Amniotic epithelial cell (primary cell): Measurements from ENCODE around the gene CWC27.
"Not testable (repeated sequence)": the region's sequence is repeated elsewhere in the genome, so short reads cannot be mapped to it uniquely, and the experiment has no call there.

Source experiments
- DNase-seq: peaks from one replicate; pipeline ENCODE4 v3.0.0-alpha.2; 2010; ENCODE audit warnings: low read depth

The CWC27 gene

GRCh38 chr5:64789457-64789856 lies 20.7 kb downstream of the CWC27 start:
- peak; percentile 85 for DNase-seq

- DNase-seq, result no peak
Observed at GRCh38 chr5:64790210-64790609, 21.5 kb downstream of the CWC27 start.

GRCh38 chr5:64792469-64792868 lies 23.7 kb downstream of the CWC27 start:
- DNase-seq, result no peak

GRCh38 chr5:64794053-64794770 lies 25.5 kb downstream of the CWC27 start:
- DNase-seq, result no peak

- DNase-seq, result no peak
Observed at GRCh38 chr5:64796301-64796700, 27.6 kb downstream of the CWC27 start.

GRCh38 chr5:64800926-64801325 lies 32.2 kb downstream of the CWC27 start:
- DNase-seq, result no peak

- no peak for DNase-seq
Observed at GRCh38 chr5:64806537-64806936, 37.8 kb downstream of the CWC27 start.

GRCh38 chr5:64807520-64807919 lies 38.8 kb downstream of the CWC27 start:
- DNase-seq, result peak; percentile 71

GRCh38 chr5:64811050-64811640 lies 42.4 kb downstream of the CWC27 start:
- DNase-seq, result peak; percentile 74

- DNase-seq, result no peak
Observed at GRCh38 chr5:64814073-64814472, 45.3 kb downstream of the CWC27 start.

GRCh38 chr5:64818245-64818644 lies 49.5 kb downstream of the CWC27 start:
- no peak for DNase-seq

- not testable (repeated sequence) for DNase-seq
Observed at GRCh38 chr5:64819345-64819744, 50.6 kb downstream of the CWC27 start.

- DNase-seq, result no peak
Observed at GRCh38 chr5:64822320-64822719, 53.6 kb downstream of the CWC27 start.

GRCh38 chr5:64826541-64826940 lies 57.8 kb downstream of the CWC27 start:
- DNase-seq, result no peak

GRCh38 chr5:64827703-64828102 lies 59.0 kb downstream of the CWC27 start:
- peak; percentile 75 for DNase-seq

GRCh38 chr5:64830650-64831049 lies 61.9 kb downstream of the CWC27 start:
- not testable (repeated sequence) for DNase-seq

- DNase-seq, result no peak
Observed at GRCh38 chr5:64831996-64832395, 63.3 kb downstream of the CWC27 start.

GRCh38 chr5:64834037-64834436 lies 65.3 kb downstream of the CWC27 start:
- DNase-seq, result peak; percentile 70

- peak; percentile 79 for DNase-seq
Observed at GRCh38 chr5:64834611-64835010, 65.9 kb downstream of the CWC27 start.

GRCh38 chr5:64835266-64835665 lies 66.5 kb downstream of the CWC27 start:
- no peak for DNase-seq

GRCh38 chr5:64836190-64836755 lies 67.5 kb downstream of the CWC27 start:
- DNase-seq, result no peak

- DNase-seq, result no peak
Observed at GRCh38 chr5:64836786-64837185, 68.1 kb downstream of the CWC27 start.

GRCh38 chr5:64838376-64838775 lies 69.6 kb downstream of the CWC27 start:
- DNase-seq, result peak; percentile 33

- DNase-seq, result no peak
Observed at GRCh38 chr5:64838803-64839202, 70.1 kb downstream of the CWC27 start.
